Skin epidermis (tissue), 12 donors: Measurements from ENCODE around the gene BLID.

Experiments used
- H3K27ac ChIP-seq, 21 experiments: fragments of 200-600 bp; sonication (generic) in 11 of 21; one replicate each; pipeline ENCODE4 v1.5.0; 2020; ENCODE audit warnings: mild to moderate bottlenecking in 3 of 21, inconsistent platforms in 2 of 21, moderate library complexity in 2 of 21
- H3K4me3 ChIP-seq, 7 experiments: fragments of 200-600 bp; sonication (generic) in 2 of 7; one replicate each; pipeline ENCODE4 v1.5.0; 2020; ENCODE audit warnings: inconsistent platforms in 2 of 7, mild to moderate bottlenecking in 2 of 7, moderate library complexity in 1 of 7

The BLID gene

DNA sequence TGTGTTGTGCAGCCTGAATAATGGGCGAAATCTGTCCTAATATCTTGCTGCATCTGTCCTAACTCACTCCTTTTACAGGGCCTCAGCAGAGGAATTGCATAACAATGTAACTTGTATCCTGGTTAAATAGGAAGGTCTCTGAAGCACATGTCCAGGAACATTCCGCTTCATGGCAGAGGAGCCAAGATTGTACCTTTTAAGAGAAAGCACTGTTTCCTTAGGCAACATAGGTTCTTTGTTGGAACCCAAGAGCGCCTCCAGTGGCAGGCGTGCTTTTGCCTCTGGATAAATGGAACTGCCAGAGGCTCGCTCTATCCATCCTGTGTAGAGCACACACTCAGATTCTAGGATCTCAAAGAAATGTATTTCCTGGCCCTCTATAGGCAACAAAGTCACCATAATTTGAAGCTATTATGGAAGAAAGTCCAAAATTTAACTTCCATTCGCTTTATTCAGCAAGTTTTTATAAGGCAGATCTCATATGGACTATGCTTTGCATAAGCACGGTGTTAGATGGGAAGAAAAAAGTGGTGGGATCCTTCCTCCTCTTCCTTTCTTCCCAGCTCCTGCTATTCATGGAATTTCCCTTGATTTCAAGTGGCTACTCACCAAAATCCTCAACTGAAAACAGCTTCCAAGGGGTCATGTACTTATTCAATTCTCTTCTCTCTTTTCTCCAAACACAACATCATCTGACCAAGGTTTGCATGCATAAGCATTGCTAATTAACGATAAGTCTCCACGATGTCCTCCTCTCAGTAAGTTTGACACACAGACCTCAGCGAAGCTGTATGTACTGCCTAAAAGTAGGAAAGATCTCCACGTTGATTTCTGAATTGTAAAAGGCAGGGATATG, at the start of gene BLID:
Gene BLID (minus strand): TSS at position 692 of the 856 bp plus-strand sequence. CDS start 293 bp downstream, at position 399.
- peak within 1 kb of the TSS in 13 of 21 experiments; percentile 6 to 73 (median 47) for H3K27ac ChIP-seq

DNA sequence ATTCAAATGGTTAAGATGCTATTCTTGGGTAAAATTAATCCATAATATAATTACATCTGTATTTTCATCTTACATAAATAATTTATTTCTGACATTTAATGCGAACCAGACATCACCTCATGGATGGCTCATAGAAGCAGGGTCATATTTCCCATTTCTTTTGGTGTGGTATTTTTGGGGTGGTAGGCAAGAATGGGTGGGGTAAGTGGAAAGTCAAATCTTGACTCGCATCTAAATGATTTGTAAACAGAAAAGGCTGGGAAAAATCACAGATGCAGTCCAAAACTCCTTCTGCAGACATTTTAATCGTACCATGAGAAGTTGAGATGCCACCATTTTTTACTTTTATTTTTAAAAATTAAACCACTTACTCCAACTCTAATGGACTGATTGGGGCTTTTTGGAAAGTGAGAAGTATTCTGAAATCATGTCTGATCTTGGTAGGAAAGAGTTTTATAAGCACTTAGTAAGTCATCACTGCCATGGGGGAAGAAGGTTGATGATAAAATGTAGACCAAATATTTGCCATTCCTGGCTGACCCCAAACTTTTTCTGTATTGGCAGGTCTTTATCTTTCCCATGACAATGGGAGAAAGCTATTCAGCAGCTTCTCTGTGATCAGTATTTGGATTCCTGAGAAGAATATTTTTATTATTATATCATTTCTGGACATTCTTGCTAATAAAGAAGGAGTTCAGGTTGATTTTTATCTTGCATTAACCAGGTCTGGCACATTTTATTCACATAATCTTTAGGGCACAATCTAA, 47.2 kb upstream of the BLID start:
- Histone ChIP-seq H3K27ac (no peak overlapping the region), H3K4me3 (no peak overlapping the region)

More for the DNA sequence above, at the start of gene BLID:
- peak within 1 kb of the TSS in 1 of 7 experiments; percentile 1 for H3K4me3 ChIP-seq

DNA sequence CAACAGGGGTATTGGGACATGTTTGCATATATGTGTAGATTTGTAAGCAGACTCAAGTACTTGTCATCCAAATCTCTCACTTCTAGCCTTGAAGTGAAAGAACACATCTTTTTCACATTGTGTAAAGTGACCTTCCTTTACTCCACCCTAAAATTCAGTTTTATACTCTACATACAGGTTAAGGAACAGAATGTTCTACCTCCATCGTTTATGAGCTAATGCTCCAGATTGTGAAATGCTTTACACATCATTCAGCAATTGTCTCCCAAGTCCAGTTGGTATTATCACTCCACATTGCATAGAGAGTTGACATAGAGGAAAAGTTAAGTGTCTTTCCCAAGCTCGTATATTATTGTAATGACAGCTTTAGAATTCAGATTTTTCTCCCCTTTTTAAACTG, 46.1 kb upstream of the BLID start:
- Histone ChIP-seq H3K4me3 (no peak overlapping the region), H3K27ac (no peak overlapping the region)

DNA sequence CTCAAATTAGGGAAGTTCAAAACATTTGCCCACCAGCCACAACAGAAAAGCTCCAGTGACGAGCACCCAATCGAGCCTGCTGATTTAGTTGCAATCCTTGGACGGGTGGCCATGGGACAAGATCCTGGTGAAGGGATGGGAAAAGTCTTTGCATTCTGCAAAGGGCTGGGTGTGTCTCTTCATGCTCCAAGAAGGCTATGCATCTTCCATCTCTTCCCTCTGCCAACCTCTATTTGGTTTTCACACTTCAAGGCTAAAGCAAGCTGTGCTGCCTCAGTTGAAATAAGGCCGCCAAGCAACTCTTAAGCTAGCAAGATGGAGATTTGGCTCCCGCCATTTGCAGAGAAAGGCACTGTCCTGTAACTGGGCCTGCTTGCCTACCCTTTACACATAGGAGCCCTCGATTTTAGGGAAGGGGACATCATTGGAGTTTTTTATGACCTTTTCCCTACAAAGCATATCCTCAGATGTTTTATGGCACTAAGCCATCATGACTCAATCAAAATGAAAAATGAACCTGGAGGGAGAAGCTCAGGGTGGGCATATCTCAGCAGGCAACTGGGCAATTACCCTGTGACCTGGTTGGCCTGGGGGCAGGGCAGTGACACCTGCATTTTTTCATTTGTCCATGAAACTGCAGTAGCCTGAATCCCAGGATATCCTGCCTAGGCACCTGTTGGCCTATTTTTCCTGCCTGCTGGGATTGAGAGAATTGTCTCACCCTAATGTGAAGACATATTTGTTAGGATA, 45.0 kb upstream of the BLID start:
- Histone ChIP-seq H3K27ac (no peak overlapping the region), H3K4me3 (no peak overlapping the region)

DNA sequence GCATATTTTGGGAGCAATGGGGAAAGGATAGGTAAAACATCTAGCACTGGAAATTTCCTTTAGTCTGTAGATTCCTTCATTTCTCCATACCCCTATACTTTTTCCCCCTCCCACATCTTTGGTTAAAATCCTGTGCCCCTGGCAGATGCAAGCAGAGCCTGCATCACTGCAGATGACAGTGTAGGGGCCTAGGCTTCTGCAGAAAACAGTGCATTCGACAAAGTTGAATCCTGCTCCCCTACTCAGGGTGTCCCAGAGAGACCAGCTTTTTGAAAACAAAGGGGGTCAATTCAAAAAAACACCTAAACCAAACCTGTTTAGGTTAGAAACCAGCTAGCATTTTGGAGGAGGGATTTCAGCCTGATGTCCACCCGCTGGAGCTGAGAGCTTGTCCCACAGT, 43.8 kb upstream of the BLID start:
- peak overlapping the region in 3 of 21 experiments; percentile 14 to 39 (median 21) for H3K27ac ChIP-seq
- H3K4me3 ChIP-seq, result no peak overlapping the region

GRCh38 chr11:122159173-122159721, 43.2 kb upstream of the BLID start:
- no peak overlapping the region for H3K4me3 ChIP-seq

DNA sequence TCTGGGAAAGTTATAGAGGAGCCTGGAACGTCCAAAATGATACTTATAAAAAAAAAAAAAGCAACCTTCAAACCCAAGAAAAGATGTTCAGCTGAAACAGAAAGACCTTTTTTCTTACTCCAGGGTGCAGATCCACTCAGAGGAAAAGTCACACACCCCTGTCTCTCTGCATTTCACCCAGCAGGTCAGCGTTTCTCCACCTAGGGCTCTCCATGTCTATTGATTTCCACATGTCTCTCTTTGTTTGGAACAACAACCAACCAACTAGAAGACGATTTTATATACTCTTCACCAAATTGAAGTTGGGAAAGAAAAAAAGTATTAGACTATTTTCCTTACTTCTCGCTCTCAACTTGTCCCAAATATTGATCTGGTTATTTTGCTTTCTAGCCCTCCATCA, 42.2 kb upstream of the BLID start:
- H3K4me3 ChIP-seq, result no peak overlapping the region
- H3K27ac ChIP-seq, result peak overlapping the region in 13 of 21 experiments; percentile 2 to 78 (median 53)

More at GRCh38 chr11:122159173-122159721, 43.2 kb upstream of the BLID start:
- peak overlapping the region in 10 of 21 experiments; percentile 7 to 77 (median 39) for H3K27ac ChIP-seq

- peak overlapping the region in 18 of 21 experiments; percentile 2 to 78 (median 42) for H3K27ac ChIP-seq
- H3K4me3 ChIP-seq, result peak overlapping the region; percentile 7 to 26 (median 16)
Observed at GRCh38 chr11:122157653-122158161, 41.7 kb upstream of the BLID start.

- Histone ChIP-seq H3K27ac (peak overlapping the region in 14 of 21 experiments; percentile 10 to 78 (median 54)), H3K4me3 (peak overlapping the region; percentile 7 to 26 (median 16))
Observed at GRCh38 chr11:122156940-122157382, 40.9 kb upstream of the BLID start.

- H3K27ac ChIP-seq, result peak overlapping the region in 7 of 21 experiments; percentile 37 to 69 (median 56)
Observed at GRCh38 chr11:122155765-122156527, 39.9 kb upstream of the BLID start.

GRCh38 chr11:122154994-122155393, 39.0 kb upstream of the BLID start:
- Histone ChIP-seq H3K27ac (no peak overlapping the region), H3K4me3 (no peak overlapping the region)

More at GRCh38 chr11:122155765-122156527, 39.9 kb upstream of the BLID start:
- no peak overlapping the region for H3K4me3 ChIP-seq

DNA sequence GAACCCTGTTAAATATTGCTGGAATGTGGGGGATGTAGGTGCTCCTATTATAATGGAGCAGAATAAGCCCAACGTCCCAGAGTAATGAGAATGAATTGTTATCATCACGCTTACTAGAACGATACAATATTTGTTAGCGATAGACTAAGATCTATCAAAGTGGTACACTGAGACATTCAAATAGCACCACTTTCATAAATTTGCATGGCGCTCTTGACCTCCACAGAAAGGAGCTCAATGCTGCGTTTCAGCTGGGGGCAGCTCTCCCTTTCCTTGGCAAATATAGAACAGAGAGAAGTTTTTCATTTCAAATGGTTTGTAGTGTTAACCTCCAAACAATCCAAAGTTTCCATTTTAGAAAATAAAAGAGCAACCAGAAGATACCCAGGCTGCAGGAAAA, 38.2 kb upstream of the BLID start:
- Histone ChIP-seq H3K27ac (no peak overlapping the region), H3K4me3 (no peak overlapping the region)

GRCh38 chr11:122153746-122154145, 37.7 kb upstream of the BLID start:
- Histone ChIP-seq H3K27ac (no peak overlapping the region), H3K4me3 (no peak overlapping the region)

DNA sequence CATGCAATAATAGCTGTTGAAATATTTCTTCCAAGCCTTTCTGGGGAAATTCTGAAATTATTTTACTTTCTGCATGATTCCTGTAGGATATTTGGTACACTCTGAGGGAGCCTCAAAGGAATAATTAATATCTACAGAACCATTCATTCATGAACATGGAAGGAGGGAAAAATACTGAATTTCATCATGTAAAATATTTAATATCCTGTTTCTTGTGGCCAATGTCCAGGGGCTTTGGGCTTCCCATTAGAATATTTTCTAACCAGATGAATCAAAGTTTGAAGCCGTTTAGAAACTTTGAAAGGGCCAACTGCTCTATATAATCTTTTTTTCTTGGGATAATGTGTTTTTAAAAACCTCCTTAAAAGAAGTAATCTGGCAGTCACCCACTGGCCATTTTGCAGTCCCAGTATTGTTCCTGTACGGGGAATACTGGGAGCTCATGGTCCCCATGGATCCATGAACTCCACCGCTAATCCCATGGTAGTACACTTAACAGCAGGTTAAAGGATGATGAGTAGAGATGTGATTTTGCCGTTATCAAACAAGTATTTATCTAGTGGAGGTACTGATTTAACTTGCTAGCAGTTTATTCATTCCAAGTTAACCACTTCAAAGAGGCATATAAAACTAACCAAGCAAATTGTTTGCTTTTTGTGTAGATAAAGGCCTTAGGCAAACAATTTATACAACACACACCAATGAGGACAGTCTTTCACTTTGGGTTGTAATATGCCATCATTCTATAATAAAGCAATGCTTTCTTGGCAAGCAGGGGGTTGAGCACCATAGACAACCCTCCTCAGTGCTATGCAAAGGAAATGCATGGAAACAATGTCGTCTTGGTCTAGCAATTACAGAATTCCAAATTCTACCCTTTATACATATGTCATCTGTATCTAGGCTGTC, 34.5 kb upstream of the BLID start:
- Histone ChIP-seq H3K4me3 (no peak overlapping the region), H3K27ac (no peak overlapping the region)

DNA sequence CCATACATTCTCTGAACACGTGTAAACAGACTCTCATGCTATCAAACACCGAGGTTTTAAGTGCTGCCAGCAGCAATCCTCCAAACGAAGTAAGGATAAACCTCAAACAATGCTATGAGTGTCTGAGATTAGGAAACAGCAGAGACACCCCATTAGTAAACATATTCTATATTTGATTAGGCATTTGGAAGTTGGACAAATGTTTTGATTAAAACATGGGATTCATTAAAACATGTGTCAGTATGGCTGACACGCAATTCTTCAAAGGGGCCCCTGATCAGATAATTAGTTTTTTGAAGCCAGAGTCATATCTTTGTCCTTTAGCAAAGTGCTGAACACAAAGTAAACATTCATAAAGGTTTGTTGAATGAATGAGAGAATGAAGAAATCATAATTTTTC, 33.2 kb upstream of the BLID start:
- no peak overlapping the region for H3K27ac ChIP-seq

DNA sequence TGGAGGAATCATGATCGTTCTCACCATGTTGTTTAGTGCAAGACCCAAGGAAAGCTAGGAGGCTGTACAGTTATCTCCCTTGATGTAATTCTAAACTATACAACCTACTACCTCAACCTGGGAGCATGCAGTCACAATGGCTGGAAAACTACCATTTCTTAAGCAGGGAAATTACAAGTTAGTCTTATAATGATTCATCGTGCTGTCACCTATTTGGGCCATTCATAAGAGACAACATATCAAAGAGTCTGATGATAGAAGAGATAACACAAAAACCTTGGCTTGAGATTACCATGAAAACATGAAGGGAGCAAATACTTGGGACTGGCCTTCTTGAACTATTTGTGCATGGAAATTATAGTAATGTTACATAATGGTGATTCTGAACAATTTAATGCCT, 30.5 kb upstream of the BLID start:
- no peak overlapping the region for H3K4me3 ChIP-seq
- H3K27ac ChIP-seq, result no peak overlapping the region

More for the DNA sequence above, 33.2 kb upstream of the BLID start:
- no peak overlapping the region for H3K4me3 ChIP-seq

DNA sequence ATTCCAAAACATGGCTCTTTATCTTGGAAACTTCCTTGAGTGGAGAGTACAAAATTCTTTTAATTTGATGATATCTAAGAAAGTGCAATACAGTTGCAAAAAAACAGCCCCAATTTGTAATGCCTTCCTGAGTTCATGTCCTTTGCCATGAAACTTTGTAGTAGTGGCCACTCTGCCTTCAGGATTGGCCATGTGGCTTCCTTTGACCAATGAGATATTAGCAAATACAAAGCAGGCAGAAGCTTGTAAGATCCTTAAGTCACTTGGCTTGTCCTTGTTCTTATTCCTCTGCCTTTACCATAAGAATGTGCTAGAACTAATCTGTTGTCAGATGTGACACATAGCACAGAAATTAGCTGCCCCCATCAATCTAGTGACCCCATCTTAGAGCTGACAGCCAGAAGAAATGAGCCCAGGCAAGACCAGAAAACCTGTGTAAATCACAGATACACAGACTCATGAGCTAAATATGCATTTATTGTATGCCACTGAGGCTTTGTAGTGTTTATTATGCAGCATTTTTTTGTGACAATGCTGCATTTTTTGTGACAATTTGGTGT, 29.8 kb upstream of the BLID start:
- no peak overlapping the region for H3K27ac ChIP-seq

More for the DNA sequence above, 29.8 kb upstream of the BLID start:
- no peak overlapping the region for H3K4me3 ChIP-seq
